ENCODE data around the gene DLGAP5.

Gene DLGAP5

GRCh38 chr14:55191203-55192053 is at the start of gene DLGAP5:
Gene DLGAP5, minus strand, starts transcription at chr14:55191585. Its CDS starts 2,406 bp downstream, at chr14:55189179.
- DNase-seq: peak; percentile 98

- no peak for DNase-seq
Observed at GRCh38 chr14:55240526-55241178, 49.3 kb upstream of the DLGAP5 start.

GRCh38 chr14:55239320-55239719 is 47.9 kb upstream of the DLGAP5 start:
- DNase-seq: no peak

- no peak for DNase-seq
Observed at GRCh38 chr14:55238019-55238680, 46.8 kb upstream of the DLGAP5 start.

- DNase-seq: no peak
Observed at GRCh38 chr14:55233591-55233990, 42.2 kb upstream of the DLGAP5 start.

GRCh38 chr14:55228261-55228660 is 36.9 kb upstream of the DLGAP5 start:
- no peak for DNase-seq

- no peak for DNase-seq
Observed at GRCh38 chr14:55223364-55223763, 32.0 kb upstream of the DLGAP5 start.

GRCh38 chr14:55221968-55222367 is 30.6 kb upstream of the DLGAP5 start:
- no peak for DNase-seq

- no peak for DNase-seq
Observed at GRCh38 chr14:55221186-55221585, 29.8 kb upstream of the DLGAP5 start.

- DNase-seq: no peak
Observed at GRCh38 chr14:55220230-55220629, 28.8 kb upstream of the DLGAP5 start.

- no peak for DNase-seq
Observed at GRCh38 chr14:55212634-55213033, 21.2 kb upstream of the DLGAP5 start.

GRCh38 chr14:55207832-55208231 is 16.4 kb upstream of the DLGAP5 start:
- DNase-seq: no peak

- no peak for DNase-seq
Observed at GRCh38 chr14:55206175-55206693, 14.8 kb upstream of the DLGAP5 start.

- no peak for DNase-seq
Observed at GRCh38 chr14:55201219-55202101, 10.1 kb upstream of the DLGAP5 start.

GRCh38 chr14:55200651-55201050 is 9.3 kb upstream of the DLGAP5 start:
- DNase-seq: no peak

GRCh38 chr14:55198749-55199148 is 7.4 kb upstream of the DLGAP5 start:
- DNase-seq: no peak

GRCh38 chr14:55194656-55195355 is 3.4 kb upstream of the DLGAP5 start:
- DNase-seq: no peak

GRCh38 chr14:55192054-55192621 is 753 bp upstream of the DLGAP5 start:
- no peak for DNase-seq

GRCh38 chr14:55190906-55191202 is 531 bp downstream of the DLGAP5 start:
- no peak for DNase-seq

GRCh38 chr14:55188686-55189295 is 2.6 kb downstream of the DLGAP5 start:
- no peak for DNase-seq

GRCh38 chr14:55180434-55180833 is 11.0 kb downstream of the DLGAP5 start:
- no peak for DNase-seq
